GM18508 (cell line): ENCODE measurements around the gene MIEN1.
"Not testable (repeated sequence)": the region's sequence is repeated elsewhere in the genome, so short reads cannot be mapped to it uniquely, and the experiment has no call there.

Experiments used
- ATAC-seq: cut with Tn5 transposase; IDR thresholded peaks from one replicate; pipeline ENCODE4 v1.9.1; 2021; ENCODE audit warnings: moderate number of reproducible peaks; ENCODE audit not compliant: insufficient read depth, unreplicated experiment

The MIEN1 gene

GRCh38 chr17:39719563-39720355 is 10.6 kb downstream of the MIEN1 start:
- ATAC-seq: no peak

- no peak for ATAC-seq
Measured at GRCh38 chr17:39717660-39718059, 12.7 kb downstream of the MIEN1 start.

GRCh38 chr17:39716879-39717536 is 13.3 kb downstream of the MIEN1 start:
- ATAC-seq: no peak

GRCh38 chr17:39716073-39716818 is 14.1 kb downstream of the MIEN1 start:
- no peak for ATAC-seq

GRCh38 chr17:39715375-39716072 is 14.8 kb downstream of the MIEN1 start:
- ATAC-seq: no peak

- no peak for ATAC-seq
Measured at GRCh38 chr17:39714234-39714633, 16.1 kb downstream of the MIEN1 start.

GRCh38 chr17:39711851-39712250 is 18.5 kb downstream of the MIEN1 start:
- no peak for ATAC-seq

- ATAC-seq: not testable (repeated sequence)
Measured at GRCh38 chr17:39711071-39711470, 19.3 kb downstream of the MIEN1 start.

- no peak for ATAC-seq
Measured at GRCh38 chr17:39709998-39710964, 20.1 kb downstream of the MIEN1 start.

- no peak for ATAC-seq
Measured at GRCh38 chr17:39709319-39709997, 20.9 kb downstream of the MIEN1 start.

GRCh38 chr17:39706921-39707337 is 23.4 kb downstream of the MIEN1 start:
- no peak for ATAC-seq

GRCh38 chr17:39706383-39706782 is 23.9 kb downstream of the MIEN1 start:
- no peak for ATAC-seq

GRCh38 chr17:39705786-39706348 is 24.5 kb downstream of the MIEN1 start:
- no peak for ATAC-seq

GRCh38 chr17:39704821-39705551 is 25.3 kb downstream of the MIEN1 start:
- ATAC-seq: no peak

- ATAC-seq: no peak
Measured at GRCh38 chr17:39703913-39704312, 26.4 kb downstream of the MIEN1 start.

GRCh38 chr17:39702901-39703893 is 27.1 kb downstream of the MIEN1 start:
- no peak for ATAC-seq
